Bronchial epithelial cell (primary cell): ENCODE measurements around the gene ABCB8. TPM values are rescaled to one million over a fixed set of nuclear protein-coding genes. Genes with fewer than 3 reads are reported as not detected.

Source experiments
- DNase-seq: peaks from one replicate; pipeline ENCODE4 v3.0.0-alpha.2; 2010; ENCODE audit warnings: low read depth
- FAIRE-seq: peaks from 2 replicates; lab custom pipeline; 2011; peaks lifted over from hg19 to GRCh38; lab: Jason Lieb, UNC
- H3K27me3 ChIP-seq: 2 replicates; pipeline ENCODE4 v1.5.1; 2011; ENCODE audit warnings: low read length; ENCODE audit not compliant: control insufficient read depth, insufficient read depth
- H3K36me3 ChIP-seq: 2 replicates; pipeline ENCODE4 v1.5.1; 2011; ENCODE audit warnings: low read length; ENCODE audit not compliant: control insufficient read depth, insufficient read depth
- H3K4me3 ChIP-seq: 2 replicates; pipeline ENCODE4 v1.5.1; 2011; ENCODE audit warnings: mild to moderate bottlenecking, low read depth, low read length, control low read depth
- CTCF ChIP-seq: IDR thresholded peaks from 2 replicates; pipeline ENCODE4 v1.5.1; 2011; ENCODE audit warnings: mild to moderate bottlenecking, moderate library complexity, low read length, control low read depth, inconsistent platforms; ENCODE audit not compliant: insufficient read depth, severe bottlenecking
- total RNA-seq: library from RNA; depleted of rRNA; stranded (reverse); fragments of >200 nt; gene quantifications from 2 replicates; pipeline ENCODE4 v1.2.1, GENCODE V29; 2014

The ABCB8 gene
- total RNA-seq, 1 donor from 2014 or later: 20.5 TPM

GRCh38 chr7:151043959-151044358, 15.7 kb downstream of the ABCB8 start:
- FAIRE-seq: no peak
- TF ChIP-seq CTCF: no peak
- H3K27me3 ChIP-seq: no peaks in the 10 kb centered on the region
- no peak for DNase-seq
- H3K36me3 ChIP-seq: peaks cover 7% of the 10 kb centered on the region
- H3K4me3 ChIP-seq: no peak overlapping the region

- FAIRE-seq: no peak
- H3K36me3 ChIP-seq: peaks cover 7% of the 10 kb centered on the region
- no peak for TF ChIP-seq CTCF
Measured at GRCh38 chr7:151045262-151045661, 17.0 kb downstream of the ABCB8 start.

DNA sequence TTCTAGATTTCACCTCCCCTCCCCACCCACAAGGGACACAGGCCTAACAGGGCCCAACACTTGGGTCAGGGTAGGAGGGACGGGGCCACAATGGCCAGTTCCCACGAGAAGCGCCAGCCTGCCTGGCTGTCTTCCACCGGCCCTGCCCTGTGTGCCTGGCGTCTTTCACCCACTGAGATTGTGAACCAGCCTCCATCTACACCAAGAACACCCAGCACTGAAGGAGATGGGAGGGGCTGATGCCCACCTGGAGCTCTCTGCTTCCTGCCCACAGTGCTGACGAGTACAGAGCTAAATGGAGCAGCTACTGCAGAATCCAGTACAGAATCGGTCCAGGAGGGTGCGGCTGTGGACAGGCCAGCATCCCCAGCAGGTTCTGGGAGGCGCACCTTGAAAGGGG, 17.7 kb downstream of the ABCB8 start:
- Histone ChIP-seq H3K36me3 (peaks cover 7% of the 10 kb centered on the region), H3K4me3 (no peak overlapping the region), H3K27me3 (peaks cover 6% of the 10 kb centered on the region)
- FAIRE-seq (no peak), DNase-seq (no peak)
- TF ChIP-seq CTCF: no peak

More at GRCh38 chr7:151045262-151045661, 17.0 kb downstream of the ABCB8 start:
- H3K27me3 ChIP-seq: peaks cover 3% of the 10 kb centered on the region
- DNase-seq: no peak
- H3K4me3 ChIP-seq: no peak overlapping the region

DNA sequence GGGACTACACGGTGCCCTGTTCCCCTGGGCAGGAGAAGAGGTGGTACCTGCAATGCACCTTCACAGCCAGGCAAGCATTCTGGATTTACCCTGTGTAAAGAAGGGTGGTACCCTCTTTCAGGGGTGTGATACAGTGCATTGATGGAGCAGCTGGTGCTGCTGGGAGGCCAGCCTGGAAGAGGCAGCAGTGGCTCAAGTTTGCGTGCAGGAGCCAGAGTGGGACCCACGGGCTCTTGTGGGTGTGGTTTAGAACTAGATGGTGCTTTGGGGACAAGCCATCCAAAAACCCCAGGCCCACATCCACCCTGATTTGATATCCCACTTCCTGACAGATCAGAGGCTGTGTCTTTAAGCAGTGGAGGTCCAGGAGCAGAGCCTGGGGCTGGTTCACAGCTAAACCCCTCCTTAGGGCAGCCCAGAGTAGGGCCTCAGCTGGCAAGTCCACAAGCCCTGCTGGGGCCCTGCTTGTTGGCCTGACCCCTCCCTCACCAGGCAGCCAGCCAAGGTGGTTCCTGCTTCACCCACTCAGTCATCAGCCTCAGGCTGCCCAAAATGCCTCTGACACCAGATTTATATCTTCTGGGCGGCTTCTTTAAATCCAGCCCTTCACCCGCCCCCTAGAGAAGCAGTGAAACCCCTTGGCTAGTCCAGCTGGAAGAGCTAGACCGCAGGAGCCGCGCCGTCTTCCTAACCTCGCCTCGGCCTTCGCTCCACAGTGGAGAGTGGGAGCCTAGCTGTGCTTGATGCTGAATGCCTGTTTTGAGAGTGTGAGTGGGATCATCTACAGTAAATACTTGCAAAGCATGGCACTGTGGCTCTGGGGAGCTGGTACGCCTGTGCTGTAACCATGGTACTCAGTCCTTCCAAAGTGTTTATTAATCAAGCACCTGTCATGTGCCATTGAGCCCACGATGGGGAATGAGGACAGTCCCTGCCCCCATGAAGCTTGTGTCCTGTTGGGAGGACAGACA, 18.6 kb downstream of the ABCB8 start:
- H3K36me3 ChIP-seq: peaks cover 5% of the 10 kb centered on the region
- DNase-seq (no peak), FAIRE-seq (no peak)
- no peak for TF ChIP-seq CTCF
- no peak overlapping the region for H3K4me3 ChIP-seq
- peaks cover 6% of the 10 kb centered on the region for H3K27me3 ChIP-seq

- DNase-seq (no peak), FAIRE-seq (no peak)
- no peak within 1 kb of the TSS for H3K4me3 ChIP-seq
- H3K36me3 ChIP-seq: peaks cover 2% of the 10 kb centered on the region
- H3K27me3 ChIP-seq: peaks cover 6% of the 10 kb centered on the region
- no peak for TF ChIP-seq CTCF
Measured at GRCh38 chr7:151047976-151048815, 19.9 kb downstream of the ABCB8 start, which contains the start of gene ASIC3. TSS of gene ASIC3 (plus strand) at chr7:151048531. CDS start at chr7:151048886, 355 bp downstream.
